Kidney glomerular epithelial cell (primary cell): ENCODE data around the gene ROCK1.

Experiments
- DNase-seq: peaks from one replicate; lab custom pipeline; 2025; lab: John Stamatoyannopoulos, UW

Gene ROCK1

DNA sequence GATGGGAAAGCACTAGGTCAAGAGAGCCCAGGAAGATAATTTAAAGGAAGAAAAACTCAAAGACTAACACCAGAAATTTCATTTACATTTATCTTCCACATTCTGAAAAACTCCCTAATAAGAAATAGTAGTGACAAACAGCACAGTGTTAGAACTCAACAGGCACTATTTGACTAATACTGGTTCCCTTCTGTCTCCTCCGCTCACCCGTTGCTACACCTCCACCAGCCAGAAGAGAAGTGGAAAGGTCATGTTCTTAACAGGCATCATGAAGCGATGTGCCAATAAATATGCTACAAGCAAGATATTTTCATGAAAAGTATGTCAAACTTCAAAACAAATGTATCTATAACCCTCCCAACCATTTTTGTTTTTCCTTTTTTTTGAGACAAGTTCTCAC lies 5.7 kb downstream of the ROCK1 start:
- DNase-seq, result no peak

DNA sequence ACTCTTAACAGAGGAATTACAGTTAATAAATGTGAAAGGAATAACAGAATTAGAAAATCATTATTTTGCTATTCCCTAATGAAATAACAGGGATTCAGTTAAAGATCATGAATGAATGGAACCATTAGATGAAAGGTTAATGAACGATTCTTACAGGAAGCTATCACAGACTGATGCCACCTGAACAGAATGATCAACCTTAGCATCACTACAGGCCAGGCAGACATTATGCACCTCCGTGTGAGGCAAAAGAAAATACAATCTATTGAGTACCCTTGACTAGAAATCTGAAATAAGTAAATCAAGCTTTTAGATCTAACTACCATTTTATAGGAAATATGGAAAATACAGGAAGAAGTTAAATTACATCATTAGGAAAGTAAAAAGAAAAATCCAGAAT lies 10.4 kb downstream of the ROCK1 start:
- DNase-seq, result no peak

GRCh38 chr18:21100678-21101077 lies 10.9 kb downstream of the ROCK1 start:
- DNase-seq, result no peak

GRCh38 chr18:21100146-21100545 lies 11.5 kb downstream of the ROCK1 start:
- DNase-seq, result peak; percentile 1

DNA sequence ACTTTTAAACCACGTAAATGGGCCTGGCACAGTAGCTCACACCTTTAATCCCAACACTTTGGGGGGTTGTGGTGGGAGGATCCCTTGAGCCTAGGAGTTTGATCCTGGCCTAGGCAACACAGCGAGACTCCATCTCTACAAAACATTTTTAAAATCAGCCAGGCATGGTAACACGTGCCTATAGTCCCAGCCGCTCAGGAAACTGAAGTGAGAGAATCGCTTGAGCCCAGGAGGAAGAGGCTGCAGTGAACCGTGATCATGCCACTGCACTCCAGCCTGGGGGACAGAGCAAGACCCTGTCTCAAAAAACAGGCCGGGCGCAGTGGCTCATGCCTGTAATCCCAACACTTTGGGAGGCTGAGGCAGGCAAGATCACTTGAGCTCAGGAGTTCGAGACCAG lies 12.2 kb downstream of the ROCK1 start:
- DNase-seq, result no peak

- no peak for DNase-seq
Observed at GRCh38 chr18:21096760-21097159, 14.9 kb downstream of the ROCK1 start.

DNA sequence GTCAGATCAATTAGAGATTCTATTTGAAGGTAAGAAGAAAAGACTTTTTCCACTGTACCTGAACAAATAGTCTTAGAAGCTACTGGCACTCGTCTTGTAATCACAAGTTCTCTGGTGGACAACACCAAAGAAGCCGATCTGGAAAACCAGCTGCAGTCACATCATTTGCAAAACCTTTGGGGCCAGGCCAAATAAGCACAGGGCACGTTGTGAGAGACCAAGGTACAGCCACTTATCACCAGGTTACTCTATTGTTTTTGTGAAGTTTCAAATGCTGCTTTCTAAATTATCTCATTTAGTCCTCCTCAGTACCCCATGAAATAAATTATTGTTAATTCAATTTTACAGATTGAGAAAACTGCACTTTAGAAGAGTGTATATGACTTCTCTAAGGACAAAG lies 18.5 kb downstream of the ROCK1 start:
- DNase-seq, result no peak

DNA sequence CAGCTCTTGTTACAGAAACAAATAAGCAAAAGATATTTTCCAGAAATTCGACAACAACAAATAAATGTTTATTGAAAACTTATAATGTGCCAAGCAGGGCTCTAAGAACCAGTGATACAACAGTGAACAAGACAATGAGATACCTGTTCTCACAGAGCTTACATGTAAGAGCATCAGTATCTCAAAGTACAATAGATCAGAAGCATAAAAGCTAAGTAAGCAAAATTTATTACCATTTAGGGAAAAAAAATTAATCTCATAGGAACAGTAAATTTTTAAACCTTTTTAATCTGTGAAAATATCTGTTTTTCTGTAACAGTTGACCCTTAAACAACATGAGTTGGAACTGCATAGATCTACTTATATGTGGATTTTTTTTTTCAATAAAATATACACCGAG lies 20.9 kb downstream of the ROCK1 start:
- DNase-seq, result no peak

DNA sequence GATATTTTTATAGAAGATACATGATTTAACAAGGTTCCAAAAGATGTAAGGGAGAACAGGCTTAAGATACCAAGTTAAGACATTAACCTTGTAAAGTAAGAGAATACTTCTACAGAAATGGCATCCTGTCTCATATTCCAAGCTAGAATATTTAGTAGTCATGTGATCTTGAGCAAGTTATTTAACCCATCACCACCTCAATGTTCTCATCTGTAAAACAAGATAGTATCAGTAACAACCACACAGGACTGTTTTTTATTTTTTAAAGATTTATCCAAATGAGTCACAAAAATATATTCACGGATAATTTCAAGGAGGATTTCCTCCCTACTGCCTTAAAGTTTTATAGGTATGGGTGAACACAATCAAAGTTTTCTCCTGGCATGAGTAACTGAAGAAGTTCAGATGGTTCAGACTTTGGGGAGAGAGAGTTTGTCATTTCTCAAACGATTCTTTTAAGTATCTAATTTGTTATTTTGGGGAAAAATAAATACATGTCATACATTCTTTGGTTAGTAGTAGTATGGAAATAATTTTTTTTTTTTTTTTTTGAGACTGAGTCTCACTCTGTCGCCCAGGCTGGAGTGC lies 25.9 kb downstream of the ROCK1 start:
- no peak for DNase-seq

DNA sequence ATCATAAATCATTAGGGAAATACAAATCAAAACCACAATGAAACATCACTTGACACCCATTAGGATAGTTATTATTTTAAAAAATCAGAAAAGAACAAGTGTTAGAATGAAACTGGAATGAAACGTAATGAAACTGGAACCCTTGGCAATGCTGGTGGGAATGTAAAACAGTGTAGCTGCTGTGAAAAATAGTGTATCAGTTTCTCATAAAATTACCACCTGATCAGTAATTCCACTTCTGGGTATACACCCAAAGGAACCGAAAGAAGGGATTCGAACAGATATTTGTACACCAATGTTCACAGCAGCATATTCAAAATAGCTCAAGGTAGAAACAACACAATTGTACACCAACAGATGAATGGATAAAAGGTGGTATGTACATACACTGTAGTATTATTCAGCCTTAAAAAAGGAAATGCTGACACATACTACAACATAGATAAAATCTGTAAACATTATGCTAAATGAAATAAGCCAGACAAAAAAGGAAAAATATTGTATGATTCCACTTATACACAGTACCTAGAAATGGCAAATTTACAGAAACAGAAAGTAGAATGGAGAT lies 27.0 kb downstream of the ROCK1 start:
- DNase-seq, result no peak

- DNase-seq, result no peak
Observed at GRCh38 chr18:21083017-21083416, 28.6 kb downstream of the ROCK1 start.

DNA sequence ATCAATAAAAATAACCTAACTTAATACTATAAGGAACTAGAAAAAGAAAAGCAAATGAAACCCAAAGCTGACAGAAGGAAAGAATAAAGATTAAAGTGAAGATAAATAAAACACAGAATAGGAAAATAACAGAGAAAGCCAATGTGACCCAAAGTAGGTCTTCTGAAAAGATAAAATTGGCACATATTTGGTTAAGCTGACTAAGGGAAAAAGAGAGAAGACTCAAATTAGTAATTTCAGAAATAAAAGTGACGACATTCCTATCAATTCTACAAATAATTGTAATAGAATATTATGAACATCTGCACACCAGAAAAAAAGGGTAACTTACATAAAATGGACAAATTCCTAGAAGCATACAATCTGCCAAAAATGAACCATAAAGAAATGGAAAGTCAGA lies 30.2 kb downstream of the ROCK1 start:
- DNase-seq, result no peak

DNA sequence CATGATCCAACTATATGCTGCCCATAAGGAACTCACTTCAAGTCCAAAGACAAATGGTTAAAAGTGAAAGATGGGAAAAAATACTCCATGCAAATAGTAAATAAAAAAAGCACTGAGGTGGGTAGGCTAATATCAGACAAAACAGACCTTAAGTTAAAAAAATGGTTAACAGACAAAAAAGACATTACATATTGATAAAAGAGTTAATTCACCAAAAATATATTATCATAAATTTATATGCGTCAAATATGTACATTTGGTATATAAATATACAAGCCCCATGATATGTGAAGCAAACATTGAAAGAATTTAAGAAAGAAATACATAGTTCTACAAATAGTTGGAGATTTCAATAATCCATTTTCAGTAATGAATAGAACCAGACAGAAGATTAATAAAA lies 31.0 kb downstream of the ROCK1 start:
- DNase-seq, result no peak

- peak; percentile 43 for DNase-seq
Observed at GRCh38 chr18:21074336-21075323, 37.0 kb downstream of the ROCK1 start.

- no peak for DNase-seq
Observed at GRCh38 chr18:21073180-21073579, 38.4 kb downstream of the ROCK1 start.

DNA sequence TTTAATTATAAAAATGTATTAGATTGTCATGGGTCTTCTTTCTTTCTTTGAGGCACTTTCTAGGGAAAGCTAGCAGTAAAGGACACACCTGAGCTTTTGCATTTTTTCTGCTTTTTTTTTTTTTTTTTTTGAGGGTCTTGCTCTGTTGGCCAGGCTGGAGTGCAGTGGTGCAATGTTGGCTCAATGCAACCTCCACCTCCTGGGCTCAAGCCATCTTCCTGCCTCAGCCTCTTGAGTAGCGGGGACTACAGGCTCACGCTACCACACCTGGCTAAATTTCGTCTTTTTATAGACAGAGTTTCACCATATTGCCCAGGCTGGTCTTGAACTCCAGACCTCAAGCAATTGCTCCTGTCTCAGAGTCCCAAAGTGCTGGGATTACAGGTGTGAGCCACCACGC lies 40.5 kb downstream of the ROCK1 start:
- no peak for DNase-seq

DNA sequence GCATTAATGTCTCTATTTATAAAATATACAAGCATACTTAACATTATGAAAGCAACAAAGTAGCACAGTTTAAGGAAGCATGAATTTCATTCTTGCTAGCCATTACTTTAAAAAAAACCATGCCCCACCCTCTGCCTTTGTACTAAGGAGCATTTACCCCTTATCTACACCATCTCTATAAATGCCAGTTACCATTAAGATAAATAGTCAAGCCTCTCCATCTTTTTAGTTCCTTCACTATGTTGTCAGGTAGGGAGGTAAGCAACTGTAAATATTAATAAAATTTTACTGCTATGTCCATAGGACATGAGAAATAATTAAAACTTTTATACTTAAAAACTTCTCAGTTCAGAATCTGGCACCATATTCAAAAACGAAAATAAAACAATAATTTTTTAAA lies 42.1 kb downstream of the ROCK1 start:
- DNase-seq, result no peak

GRCh38 chr18:21064347-21064746 lies 47.3 kb downstream of the ROCK1 start:
- DNase-seq, result peak; percentile 12

- no peak for DNase-seq
Observed at GRCh38 chr18:21063011-21063410, 48.6 kb downstream of the ROCK1 start.

- DNase-seq, result no peak
Observed at GRCh38 chr18:21057112-21057511, 54.5 kb downstream of the ROCK1 start.

- no peak for DNase-seq
Observed at GRCh38 chr18:21056545-21056944, 55.1 kb downstream of the ROCK1 start.

- DNase-seq, result no peak
Observed at GRCh38 chr18:21054252-21054821, 57.3 kb downstream of the ROCK1 start.

GRCh38 chr18:21053127-21053526 lies 58.5 kb downstream of the ROCK1 start:
- DNase-seq, result peak; percentile 84
